Measurements from ENCODE around the gene CELF2. TPM values are rescaled to one million over a fixed set of nuclear protein-coding genes. Genes with fewer than 3 reads are reported as not detected.

The CELF2 gene
- total RNA-seq, 2 donors from 2014 or later, result 70.6 to 80.6 TPM

DNA sequence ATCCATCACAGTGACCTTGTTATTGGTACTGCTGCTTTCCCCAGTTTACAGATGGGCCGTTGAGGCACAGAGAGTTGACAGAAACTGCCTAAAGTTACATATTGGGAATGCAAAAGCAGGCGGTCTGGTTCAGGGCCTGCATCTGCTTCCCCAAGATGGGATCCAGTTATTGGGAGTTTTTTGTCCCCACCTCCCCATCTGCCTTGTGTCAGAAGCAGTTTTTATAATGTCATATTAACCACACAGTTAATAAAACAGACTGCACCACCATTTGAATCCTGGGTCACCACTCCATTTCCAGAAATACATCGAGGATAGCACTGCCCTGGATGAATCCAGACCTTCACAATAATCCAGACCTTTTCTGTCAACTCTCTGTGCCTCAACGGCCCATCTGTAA lies 67.9 kb downstream of the CELF2 start:
- intact Hi-C loops (cut with DNase I), result no loop called here
- no peak for DNase-seq (ENCODE audit: low spot score)

DNA sequence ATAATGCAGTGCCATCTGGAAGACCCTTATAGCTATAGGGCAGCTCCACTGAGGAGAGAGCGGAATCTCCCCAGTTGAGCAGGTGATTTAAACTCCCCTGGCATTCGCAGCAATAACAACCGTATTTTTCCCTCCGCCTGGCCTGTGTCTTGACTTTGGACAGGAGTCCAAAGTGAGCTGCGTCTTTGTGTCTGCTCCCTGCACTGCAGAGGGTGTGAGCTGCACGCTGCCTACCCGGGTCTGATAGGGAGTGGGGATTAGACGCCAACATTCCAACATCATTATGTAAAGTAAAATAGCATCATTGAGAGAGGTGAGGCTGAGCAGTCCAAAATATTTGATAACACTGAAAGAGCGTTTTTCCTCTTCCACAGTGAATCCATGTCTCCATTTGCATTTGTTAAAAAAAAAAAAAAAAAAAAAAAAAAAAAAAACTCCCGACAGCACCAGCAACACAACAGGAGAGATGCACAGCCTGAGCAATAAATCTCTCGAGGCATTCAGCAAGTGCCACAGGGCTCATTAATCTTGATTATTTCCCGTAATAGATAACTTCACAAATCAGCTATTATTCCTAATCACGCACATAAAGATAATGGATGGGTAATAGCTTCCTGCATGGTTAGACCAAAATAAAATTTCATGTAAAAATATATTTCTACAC lies 68.6 kb downstream of the CELF2 start:
- intact Hi-C loops (cut with DNase I), result no loop called here
- DNase-seq (ENCODE audit: low spot score), result no peak

- intact Hi-C loops (cut with DNase I), result no loop called here
- DNase-seq (ENCODE audit: low spot score), result no peak
Measured at GRCh38 chr10:11087372-11087771, 69.7 kb downstream of the CELF2 start.

GRCh38 chr10:11088709-11089108 lies 71.0 kb downstream of the CELF2 start:
- DNase-seq (ENCODE audit: low spot score), result no peak
- intact Hi-C loops (cut with DNase I), result no loop called here

DNA sequence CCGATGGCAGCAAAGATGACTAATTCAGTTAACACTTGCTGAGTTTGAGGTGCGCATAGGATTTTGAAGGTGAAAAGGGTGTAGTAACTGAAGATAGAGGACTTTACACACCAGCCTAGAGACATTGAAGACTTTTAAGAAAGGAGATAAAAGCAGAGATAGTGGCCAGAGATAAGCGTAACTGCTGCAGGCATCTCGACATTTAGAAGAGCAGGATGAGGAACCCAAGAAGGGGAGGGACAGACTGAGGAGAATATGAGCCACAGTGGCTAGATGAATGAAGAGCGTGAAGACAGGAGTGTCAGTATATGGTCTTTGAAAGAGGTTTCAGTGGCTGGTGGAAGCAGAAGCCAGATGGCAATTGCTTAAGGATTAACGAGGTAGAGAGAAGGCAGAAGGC lies 71.6 kb downstream of the CELF2 start:
- intact Hi-C loops (cut with DNase I), result no loop called here
- no peak for DNase-seq (ENCODE audit: low spot score)

DNA sequence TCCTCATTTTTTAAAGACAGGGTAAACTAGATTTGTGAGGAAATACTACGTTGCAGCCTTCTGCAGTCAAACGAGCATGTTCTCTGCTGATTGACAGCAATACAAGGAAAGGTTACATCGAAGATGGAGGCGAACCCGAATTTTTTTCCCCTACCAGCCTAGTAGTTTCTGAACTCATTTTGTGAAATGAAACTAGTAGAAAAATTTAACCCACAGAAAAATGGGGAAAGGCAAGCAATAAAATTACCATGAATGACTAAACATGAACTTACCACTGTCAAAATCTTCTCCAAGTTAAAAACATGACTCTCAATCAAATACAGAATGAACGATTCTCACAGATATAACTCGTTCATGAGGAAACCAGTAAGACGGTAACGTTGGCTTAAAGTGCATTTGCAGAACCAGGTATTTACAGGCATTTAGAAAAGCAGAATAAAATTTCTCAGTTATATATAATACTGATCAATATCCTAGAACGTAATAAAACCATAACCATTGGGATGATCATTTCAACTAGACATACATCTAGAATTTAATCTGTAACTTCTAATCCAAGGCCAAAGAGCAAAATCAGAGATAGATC lies 73.9 kb downstream of the CELF2 start:
- DNase-seq (ENCODE audit: low spot score), result no peak
- intact Hi-C loops (cut with DNase I), result no loop called here

DNA sequence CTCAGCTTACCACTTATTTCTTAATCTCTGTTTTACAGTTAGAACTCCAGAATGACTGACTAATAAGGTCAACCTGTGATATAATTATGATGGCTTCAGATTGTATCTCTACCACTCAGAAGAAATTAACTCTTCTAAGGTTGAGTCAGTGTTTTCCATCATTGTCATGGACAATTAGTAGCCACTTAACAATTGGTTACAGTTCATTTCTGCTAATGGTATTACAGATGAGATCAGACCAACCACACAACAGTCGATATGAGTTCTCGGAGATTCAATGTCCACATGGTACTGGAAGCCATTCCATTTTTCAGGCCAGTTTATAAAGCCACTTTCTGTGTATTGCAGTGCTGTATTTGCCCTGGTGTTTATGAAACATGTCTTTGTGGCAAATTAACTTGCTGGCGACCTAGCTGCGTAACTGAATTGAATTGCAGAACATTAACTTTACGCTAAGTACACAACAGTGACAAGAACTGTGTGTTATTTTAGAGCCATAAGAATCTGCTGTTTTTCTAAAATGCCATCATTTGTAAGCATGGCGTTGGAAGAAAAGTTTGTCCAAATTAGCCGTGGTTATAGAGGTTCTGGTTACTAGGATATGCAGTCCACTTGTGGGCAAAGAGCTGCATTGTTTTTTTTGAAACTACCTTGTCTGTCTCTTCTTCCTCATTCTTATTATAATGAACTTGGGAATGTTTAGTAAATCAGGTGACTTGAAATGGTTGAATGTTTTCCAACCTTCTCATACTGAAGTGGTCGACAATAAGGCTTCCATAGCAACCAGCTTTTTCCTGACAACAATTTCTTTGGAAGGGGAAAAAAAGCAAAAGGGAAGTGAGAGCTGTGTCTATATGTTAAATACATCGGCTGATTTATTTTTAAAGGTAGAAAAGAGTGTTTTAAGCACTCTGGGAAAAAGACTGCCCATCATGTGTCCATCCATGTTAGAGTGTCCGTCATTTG lies 76.4 kb downstream of the CELF2 start:
- intact Hi-C loops (cut with DNase I), result no loop called here

DNA sequence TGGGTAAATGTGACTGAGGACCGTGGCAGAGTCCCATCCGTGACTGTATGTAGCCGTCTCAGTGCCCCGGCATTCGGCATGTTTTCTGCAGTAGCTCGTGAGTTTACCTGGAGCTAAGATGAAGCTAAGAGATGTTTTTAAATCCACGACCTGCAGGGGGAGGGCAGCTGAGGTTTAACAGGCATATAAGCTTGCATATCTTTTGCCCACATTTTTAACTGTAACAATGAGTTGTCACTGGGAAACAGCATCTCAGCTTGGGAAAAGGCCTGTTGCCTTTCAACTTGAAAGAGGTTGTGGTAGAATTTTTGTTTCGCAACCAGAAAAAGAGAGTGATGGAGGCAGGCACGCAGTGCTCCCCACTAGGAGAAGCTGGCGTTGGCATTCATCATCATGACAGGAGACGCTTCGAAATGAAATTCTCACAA lies 77.7 kb downstream of the CELF2 start:
- intact Hi-C loops (cut with DNase I), result no loop called here
- DNase-seq (ENCODE audit: low spot score), result no peak

More for the DNA sequence above, 76.4 kb downstream of the CELF2 start:
- DNase-seq (ENCODE audit: low spot score), result no peak

DNA sequence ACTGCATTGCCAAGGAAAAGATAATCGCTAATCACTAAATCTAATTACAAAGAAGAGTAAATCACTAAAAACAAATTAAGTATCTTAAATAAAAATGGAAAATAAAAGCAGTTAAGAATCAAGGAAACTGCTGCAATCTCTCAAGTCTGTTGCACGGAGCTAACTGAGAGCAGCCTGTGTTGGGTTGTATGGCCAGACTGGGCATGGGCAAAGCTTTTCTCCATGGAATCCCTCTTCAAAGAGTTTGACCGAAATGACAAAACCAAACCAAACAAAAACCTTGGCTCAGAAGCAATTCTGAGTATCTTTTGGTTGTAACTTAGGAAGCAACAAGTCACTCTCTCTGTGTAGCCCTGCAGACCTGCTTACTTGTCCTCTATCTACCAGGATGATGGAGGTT lies 78.8 kb downstream of the CELF2 start:
- DNase-seq (ENCODE audit: low spot score), result no peak
- intact Hi-C loops (cut with DNase I), result no loop called here

GRCh38 chr10:11097686-11098085 lies 80.0 kb downstream of the CELF2 start:
- no peak for DNase-seq (ENCODE audit: low spot score)
- intact Hi-C loops (cut with DNase I), result no loop called here

GRCh38 chr10:11098666-11099065 lies 81.0 kb downstream of the CELF2 start:
- DNase-seq (ENCODE audit: low spot score), result no peak
- intact Hi-C loops (cut with DNase I), result no loop called here

- no peak for DNase-seq (ENCODE audit: low spot score)
Measured at GRCh38 chr10:11104772-11105675, 87.4 kb downstream of the CELF2 start.

GRCh38 chr10:11105676-11106004 lies 88.0 kb downstream of the CELF2 start:
- no peak for DNase-seq (ENCODE audit: low spot score)
- intact Hi-C loops (cut with DNase I), result no loop called here

More at GRCh38 chr10:11104772-11105675, 87.4 kb downstream of the CELF2 start:
- intact Hi-C loops (cut with DNase I), result no loop called here

DNA sequence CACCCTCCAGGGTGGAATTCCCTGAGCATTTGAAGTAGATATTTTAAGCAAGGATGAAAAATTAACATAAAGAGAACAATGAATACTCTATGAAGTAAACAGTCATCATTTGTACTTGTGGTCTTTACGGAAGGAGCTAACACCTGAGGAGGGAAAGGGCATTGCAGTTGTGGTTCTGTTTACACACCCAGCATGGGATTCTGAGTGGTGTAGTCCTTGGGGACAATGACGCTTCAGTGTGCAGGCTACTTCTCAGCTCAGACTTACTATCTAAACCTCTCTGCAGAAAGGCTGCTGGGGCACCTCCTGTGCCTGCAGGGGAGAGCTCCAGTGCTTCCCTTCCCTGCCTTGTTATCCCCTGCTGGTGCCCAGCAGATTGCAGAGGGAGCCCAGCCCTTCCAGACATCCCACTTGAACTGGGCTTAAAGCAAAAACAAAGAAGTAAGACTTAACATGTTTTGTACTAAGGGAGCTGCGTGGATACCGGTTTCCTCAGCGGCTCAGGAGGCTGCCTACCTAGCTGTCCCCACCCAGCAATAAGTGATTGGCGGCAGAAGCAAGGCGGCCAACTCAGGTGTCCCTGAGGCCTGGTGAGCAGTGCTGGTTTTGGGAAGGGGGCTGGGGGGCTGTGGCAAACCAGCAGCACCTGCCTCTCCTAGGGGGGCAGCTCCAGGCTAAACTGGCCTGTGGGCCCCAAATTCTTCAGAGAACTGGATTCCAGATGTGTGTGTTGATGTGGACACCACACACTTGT lies 89.1 kb downstream of the CELF2 start:
- no peak for DNase-seq (ENCODE audit: low spot score)
- intact Hi-C loops (cut with DNase I), result no loop called here

DNA sequence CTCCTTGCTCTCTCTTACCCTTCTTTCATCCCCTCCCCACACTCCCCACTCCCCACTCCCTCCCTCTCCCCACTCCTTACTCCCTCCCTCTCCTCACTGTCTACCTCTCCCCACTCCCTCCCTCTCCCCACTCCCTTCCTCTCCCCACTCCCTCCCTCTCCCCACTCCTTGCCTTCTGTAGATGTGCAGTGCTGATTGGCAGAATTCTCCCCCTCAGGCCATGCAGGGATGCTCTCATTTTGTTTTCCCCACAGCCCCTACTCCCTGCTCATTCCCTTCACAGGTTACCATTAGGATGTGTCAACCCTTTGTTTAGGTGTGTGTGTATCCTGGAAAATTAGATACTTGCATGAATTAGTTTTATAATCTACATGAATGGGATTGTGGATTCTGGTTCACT lies 90.3 kb downstream of the CELF2 start:
- intact Hi-C loops (cut with DNase I), result no loop called here
- no peak for DNase-seq (ENCODE audit: low spot score)

GRCh38 chr10:11108356-11108755 lies 90.7 kb downstream of the CELF2 start:
- DNase-seq (ENCODE audit: low spot score), result no peak
- intact Hi-C loops (cut with DNase I), result no loop called here

- no peak for DNase-seq (ENCODE audit: low spot score)
- intact Hi-C loops (cut with DNase I), result no loop called here
Measured at GRCh38 chr10:11109590-11109989, 91.9 kb downstream of the CELF2 start.

DNA sequence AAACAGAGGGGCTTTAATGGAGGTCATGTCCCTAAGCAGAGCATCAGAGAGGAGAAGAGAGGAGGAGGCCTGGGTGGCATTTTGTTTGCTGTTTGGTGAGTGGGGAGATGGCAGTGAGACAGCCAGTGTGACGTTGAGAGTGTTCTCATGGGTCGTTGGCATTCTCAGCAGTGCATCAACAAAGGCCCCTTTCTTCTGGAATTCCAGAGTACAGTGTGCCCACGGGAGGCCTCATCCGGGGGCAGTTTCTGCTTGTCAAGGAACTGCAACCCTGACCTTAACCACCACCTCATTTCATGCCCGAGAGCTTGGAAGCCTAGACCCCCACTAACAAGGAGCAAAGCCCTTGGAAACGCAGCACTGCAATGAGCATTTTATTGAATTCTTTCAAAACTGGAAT lies 92.9 kb downstream of the CELF2 start:
- intact Hi-C loops (cut with DNase I), result no loop called here
- DNase-seq (ENCODE audit: low spot score), result no peak

- intact Hi-C loops (cut with DNase I), result no loop called here
- DNase-seq (ENCODE audit: low spot score), result no peak
Measured at GRCh38 chr10:11111490-11111889, 93.8 kb downstream of the CELF2 start.

Data from posterior vena cava (tissue), 2 donors.